ENCODE results near the gene CTNS.

The CTNS gene

DNA sequence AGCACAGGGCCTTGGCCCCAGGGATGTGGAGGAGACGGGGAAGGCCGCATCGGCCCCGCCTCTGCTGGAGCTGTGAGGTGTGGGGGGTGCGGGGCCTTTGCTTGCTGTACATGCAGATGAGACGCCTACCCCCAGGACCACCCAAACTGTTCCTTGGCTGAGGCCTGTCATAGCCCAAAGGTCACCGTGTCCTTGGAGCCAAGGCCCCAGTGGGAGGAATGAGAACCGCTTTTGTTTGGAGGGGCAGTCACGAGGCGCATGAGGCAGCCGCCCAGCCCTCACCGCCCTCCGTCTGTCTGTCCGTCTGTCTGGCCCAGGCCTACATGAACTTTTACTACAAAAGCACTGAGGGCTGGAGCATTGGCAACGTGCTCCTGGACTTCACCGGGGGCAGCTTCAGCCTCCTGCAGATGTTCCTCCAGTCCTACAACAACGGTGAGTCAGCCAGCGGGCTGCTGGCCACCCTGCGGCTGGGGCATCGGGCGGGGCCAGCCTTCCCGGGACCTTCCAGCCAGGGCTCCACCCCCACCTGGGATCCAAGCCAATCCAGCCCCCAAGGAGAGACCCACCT is 23.1 kb downstream of the CTNS start:
- peak; percentile 87 for DNase-seq (ENCODE audit: low spot score)

DNA sequence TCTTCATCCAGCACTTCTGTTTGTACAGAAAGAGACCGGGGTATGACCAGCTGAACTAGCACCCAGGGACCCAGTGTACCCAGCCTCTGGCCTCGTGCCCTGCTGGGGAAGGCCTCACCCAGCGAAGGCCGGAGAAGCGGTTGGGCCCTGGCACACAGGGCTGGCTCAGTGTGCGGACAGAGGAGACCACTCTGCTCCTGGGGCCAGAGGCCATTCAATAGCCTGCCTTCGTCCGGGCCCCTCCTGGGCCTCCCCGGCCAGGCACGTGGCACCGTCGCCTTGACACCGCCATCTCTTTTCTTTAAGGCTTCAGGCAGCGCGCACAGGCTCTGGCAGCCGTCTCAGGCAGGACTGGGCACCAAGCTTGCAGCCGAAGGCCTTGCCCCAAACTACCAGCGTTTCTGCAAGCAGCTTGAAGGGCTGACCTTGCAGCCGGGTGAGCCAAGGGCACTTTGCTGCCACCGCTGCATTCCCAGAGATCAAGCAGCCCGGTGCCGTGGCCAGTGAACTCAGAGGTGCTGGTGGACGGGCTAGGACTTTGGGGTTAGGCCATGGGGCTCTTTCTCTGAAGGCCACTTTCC is 23.8 kb downstream of the CTNS start:
- no peak for DNase-seq (ENCODE audit: low spot score)

DNA sequence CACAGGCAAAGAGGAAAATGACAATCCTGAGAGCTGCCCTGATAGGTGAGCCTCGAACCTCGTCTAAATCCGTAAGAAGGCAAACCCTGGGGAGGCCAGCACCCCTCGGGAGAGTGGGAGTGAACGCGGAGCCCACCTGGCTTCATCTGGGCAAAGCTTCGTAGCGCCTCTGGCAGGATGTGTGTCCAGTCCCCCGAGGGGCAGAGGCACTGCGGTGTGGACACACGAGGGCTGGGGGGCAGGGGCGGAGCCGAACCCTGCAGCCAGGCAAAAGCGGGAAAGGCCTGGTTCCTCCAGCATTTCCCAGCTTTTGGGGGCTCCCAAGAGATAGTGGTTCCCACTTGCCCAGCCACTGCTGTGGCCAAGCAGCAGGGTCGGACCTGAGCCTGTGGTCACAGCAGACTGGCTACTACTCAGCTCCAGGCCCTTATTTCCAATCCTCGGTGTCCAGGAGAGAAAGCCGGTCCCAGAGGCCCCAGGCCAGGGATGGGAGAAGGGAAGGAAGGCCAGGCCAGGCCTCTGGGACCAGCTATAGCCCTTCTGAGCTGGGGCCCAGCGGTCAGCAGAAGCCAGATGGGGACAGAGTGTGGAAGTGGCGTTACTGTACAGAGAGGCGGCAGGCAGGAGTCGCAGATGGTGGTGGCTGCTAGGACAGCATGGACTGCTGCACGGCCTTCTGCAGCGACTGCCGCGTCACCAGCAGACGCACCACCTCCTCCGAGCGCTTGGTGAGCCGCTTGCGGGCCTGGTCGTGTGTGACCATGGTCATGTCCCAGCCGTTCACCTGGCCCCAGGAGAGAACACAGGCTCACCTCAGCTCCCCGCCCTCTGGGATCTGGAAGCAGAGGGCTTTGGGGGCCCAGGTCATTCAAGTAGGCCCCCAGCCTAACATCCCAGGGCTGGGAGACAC is 26.8 kb downstream of the CTNS start:
- no peak for DNase-seq (ENCODE audit: low spot score)

DNA sequence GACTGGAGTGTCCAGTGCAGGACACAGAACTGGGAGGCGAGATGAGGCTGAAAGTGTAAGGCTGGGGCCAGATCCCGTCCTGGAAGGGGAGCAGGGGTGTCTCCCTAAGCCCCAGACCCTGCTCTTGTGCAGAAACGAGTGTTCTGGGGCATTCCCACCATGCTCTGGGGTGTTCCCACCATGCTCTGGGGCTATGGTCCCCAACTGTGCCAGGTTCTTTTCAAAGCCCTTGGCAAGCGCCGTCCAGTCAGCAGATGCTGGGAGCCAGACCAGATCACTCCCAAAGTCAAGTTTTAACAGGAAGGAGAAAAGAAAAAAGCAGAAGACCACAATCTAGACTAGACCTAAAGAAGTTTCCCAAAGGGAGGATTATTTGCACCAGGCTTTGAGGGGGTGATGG is 29.3 kb downstream of the CTNS start:
- DNase-seq (ENCODE audit: low spot score), result no peak

DNA sequence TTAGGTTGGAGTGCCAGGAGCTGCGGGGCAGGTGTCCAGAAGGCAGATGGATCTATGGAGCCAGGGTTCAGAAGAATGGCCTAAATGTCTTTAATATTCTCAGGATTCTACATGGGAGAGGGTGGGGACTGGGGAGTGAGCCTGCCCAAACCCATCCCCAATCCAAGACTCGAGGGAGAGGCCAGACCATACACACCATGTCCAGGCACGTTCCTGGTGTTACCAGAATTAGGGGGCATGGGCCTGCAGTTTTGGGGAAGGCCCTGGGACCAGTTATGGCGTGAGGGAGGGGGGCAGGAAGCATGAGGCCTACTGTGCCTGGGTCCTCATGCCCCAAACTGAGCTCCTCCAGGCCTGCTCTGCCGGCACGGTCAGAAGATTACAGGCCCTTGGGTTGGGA is 30.0 kb downstream of the CTNS start:
- no peak for DNase-seq (ENCODE audit: low spot score)

DNA sequence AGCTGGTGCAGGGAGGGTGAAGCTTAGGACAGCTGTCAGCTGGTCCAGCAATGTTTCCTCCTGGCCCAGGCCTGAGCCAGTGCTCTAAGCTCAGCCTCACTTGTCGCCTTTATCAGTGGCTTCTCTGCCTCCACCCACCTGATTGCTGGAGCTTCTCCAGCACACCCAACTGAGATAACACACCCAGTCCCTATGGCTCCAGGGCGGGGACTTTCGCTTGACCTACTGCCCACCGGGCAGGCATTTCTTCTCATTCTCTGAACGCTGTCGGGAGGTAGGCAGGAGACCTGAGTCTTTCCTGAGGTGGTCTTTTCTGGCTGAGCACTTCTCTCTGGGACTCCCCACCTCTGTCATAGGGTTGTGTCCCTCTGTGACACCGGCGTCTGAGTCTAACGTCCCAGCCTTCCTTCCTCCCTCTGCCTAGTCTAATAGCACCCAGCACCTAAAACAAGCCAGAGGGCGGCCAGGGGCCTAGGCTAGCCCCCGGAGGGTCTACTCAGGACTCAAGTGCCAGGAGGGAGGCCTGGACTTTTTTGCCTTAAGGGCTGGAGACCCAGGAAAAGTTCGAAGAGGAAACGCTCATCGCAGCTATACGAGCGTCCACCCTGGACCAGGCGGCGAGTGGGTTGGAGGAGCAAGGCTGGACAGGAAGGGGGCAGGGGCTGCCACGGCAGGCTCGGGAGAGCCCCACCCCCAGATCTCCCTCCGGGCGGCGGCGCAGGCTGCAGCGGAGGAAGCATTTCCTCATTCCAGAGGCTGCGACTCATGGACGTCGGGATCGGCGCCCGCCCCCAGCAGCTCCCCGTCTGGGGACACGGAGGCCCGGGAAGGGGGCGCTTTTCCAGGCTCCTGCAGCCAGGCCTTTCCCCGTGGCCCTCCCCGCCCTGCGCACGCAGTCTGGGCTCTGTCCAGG is 31.1 kb downstream of the CTNS start:
- peak; percentile 98 for DNase-seq (ENCODE audit: low spot score)

DNA sequence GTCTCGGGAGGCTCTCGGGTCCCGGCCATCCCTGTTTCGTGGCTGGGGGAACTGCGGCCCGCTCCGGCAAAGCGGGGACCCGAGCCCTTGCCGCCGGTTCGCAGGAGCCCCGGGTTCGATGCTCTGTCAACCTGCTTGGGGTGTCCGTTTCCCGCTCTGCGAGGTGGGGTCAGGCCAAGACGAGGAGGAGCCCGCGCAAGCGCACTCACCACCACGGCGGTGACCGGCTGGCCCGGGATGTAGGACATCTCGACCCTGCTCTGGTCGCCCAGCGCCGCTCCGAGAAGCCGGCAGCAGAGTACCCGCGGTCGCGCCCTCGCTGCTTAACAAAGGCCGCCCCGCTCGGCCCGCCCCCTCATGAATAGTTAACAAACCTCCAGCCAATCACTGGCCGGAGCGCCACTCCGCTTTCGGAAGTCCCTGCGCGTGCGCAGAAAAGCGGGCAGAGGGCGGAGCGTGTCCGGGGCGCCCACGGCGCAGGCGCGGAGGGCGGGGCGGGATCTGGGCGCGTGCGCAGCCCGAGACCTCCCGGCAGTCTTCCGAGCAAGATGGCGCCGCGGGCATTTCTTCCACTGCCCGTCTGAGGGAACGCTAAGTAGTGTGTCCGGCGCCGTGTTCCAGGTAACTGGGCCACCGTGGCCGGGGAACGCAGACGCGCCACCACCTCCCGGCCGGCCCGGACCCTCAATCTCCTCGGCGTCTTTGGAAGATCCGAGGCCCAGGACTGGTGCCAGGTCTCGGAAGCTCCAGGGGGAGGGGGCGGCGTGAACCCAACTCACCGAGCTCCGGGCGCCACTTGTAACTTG is 31.9 kb downstream of the CTNS start, which contains the start of the genes EMC6 and TAX1BP3:
TSS of gene EMC6 (plus strand) at position 534 of the 806 bp plus-strand sequence. CDS start 335 bp downstream, outside the sequence.
TSS of gene TAX1BP3 (minus strand) at position 300 of the 806 bp plus-strand sequence. CDS start at position 248, 52 bp downstream.
- DNase-seq (ENCODE audit: low spot score), result peak; percentile 100

DNA sequence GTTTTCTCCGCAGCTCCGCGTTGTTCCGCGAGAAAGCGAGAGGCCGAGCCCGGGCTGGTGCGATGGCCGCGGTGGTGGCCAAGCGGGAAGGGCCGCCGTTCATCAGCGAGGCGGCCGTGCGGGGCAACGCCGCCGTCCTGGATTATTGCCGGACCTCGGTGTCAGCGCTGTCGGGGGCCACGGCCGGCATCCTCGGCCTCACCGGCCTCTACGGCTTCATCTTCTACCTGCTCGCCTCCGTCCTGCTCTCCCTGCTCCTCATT is 32.5 kb downstream of the CTNS start:
- no peak for DNase-seq (ENCODE audit: low spot score)

DNA sequence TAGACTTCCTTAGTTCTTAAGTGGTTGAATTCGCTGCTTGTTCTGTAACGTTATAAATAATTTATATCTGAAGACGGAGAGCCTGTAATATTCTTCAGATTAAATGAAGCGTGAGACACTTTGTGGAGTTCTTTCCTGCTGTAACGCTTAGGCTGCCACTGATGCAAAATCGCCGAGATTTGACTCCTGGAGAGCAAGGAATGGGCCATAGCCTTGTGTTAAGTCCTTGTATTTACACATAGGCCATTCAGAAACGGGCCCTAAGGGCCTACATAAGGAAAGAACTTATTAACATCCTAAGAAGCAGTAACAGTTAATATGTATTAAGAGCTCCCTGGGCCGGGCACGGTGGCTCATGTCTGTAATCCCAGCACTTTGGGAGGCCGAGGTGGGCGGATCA is 33.0 kb downstream of the CTNS start:
- no peak for DNase-seq (ENCODE audit: low spot score)

DNA sequence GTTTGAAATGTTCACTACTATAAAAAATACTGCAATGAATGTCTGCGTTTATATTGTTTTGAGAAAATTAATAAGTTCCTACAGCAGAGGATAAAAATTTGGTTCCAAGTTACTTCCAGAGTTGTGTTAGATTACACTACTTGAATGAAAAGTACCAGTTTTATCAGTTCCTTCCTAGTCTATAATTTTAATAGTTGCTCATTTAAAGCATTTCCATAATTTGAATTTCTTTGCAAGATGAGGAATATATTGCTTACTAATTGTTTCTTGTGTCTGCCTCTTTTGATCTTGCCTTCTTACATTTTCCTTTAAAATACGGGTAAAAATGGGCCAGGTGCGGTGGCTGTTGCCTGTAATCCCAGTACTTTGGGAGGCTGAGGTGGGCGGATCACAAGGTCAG is 36.0 kb downstream of the CTNS start:
- no peak for DNase-seq (ENCODE audit: low spot score)

DNA sequence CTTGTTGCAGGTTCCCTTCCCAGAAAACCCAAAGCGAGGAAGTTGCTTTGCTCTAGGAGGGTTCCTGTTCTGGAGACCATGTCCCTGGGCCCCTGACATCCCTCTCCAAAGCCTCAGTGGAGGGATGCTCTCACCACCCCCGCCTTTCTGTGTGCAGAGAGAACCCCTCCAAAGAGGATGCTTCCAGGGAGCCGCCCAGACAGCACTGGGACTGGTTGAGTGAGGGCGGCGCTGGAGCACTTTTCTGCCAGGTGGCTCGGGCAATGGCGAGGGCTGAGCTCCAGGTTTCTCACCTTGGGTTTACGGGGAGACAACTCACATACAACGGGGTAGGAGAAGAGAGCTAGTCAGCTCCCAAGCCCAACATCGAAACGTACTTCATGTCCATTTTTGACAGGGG is 39.3 kb downstream of the CTNS start:
- no peak for DNase-seq (ENCODE audit: low spot score)

DNA sequence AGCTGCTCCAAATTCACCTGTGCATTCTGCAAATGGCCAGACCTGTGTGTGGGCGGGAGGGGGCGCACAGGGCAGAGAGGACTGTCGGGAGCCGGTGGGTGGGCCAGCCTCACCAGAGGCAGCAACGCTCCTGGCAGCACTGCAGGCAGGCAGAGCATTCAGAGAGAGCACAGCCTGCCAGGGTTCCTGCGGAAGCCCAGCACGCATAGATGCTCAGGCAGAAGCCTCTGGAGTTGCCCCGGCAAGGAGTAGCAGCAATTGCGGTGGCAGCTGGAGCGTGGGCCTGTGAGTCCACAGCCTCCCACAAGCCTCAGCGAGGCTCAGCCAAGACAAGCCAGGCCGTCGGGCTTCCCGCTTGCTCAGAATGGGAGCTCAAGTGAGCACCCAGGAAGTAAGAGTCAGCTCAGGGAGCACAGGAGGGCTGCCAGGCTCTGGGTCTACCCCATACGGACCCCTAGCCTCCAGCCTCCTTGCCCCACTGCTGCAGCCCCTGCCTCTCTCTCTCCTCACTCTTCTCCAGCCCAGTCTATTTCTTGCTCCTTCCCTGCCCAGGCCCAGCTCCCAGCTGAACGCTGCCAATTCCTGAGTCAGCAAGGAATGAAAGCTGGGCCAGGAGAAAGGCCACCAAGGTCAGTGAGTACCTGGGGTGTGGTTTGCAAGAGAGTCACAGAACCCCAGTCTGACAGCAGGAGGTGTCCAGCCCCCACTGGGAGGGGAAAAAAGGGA is 41.7 kb downstream of the CTNS start:
- no peak for DNase-seq (ENCODE audit: low spot score)

DNA sequence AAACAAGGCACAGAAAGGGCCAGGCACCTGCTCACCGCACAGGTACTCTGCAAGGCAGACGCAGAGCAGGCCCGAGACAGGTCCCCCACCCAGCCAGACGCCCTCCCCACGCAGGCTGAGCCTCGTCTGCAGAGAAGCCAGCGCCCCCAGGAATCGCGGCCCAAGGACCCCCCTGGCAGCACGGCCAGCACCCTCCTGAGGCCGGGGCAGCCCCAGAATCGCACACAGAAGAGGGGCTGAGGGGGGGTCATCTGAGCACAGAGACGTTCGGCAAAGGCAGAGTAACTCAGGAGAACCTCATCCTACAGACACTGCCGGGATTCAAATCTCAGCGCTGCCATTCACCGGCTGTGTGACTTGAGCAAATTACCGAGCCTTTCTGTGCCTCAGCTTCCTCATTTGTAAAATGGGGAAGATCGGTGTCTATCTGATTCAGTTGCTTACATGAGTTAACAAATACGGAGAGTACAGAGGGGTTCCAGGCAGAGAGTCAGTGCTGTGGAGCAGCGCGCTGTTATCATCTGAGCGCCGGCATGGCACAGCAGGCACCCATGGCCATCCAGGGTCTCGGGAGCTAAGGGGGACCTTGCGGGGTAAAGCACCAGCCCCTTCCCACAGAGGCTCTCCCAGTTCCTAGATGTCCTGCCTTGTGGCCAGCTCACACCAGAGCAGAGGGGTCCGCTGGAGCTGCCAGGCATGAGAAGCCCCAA is 42.4 kb downstream of the CTNS start:
- DNase-seq (ENCODE audit: low spot score), result no peak

DNA sequence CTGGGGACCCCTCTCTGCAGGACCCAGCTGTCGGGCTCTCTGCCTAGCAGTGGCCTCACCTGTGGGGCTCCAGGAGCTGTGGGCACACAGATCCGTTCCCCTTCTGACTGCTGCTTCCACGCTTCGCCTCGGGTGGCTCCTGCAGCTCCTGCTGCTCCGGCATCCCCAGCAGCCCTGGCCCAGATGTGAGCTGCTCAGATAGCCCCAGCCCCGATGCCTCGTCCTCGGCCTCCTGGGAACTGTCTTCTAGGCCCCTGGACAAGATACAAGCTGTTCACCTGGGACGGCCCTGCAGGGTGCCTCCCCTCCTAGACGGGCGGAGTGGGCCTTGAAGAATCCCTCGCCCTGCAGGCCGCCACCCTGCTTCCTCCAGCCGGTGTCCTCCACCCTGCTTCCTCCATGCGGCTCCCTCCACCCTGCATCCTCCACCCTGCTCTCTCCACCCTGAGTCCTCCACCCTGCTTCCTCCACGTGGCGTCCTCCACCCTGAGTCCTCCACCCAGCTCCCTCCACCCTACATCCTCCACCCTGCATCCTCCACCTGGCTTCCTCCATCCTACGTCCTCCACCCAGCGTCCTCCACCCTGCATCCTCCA is 43.1 kb downstream of the CTNS start:
- no peak for DNase-seq (ENCODE audit: low spot score)

DNA sequence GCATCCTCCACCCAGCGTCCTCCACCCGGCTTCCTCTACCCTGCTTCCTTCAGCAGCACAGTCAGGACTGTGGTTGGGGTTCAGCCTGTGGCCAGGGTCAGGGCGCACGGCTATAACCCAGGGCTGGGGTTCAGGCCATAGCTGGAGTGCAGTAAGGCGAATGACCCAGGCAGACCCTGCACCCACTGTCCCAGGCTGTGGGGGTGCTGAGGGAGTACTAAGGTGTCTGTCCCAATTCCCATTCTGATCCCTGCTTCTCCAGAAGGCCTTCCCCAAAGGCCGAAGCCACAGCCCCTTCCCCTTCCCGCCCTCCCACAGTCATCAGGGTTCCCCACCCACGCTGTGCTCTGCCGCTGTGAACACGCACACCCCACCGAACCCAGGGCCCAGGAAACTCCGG is 44.5 kb downstream of the CTNS start:
- no peak for DNase-seq (ENCODE audit: low spot score)

DNA sequence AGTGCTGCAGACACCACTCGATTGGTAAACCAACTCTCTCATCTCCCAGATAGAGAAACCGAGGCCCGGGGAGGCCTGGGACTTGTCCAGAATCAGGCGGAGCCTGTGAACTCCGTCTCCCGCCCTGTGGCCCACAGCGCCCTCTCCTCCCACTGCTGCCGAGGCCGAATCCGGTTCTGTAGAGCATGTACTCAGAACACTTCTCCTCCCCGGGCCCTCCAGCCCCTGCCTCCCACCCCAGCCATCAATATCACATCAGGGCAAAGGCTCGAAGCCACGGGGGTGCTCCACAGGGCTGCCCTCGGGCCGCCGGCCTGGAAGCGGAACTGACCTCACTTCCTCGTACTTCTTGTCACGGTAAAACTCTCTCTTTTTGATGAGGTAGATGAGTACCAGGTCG is 45.0 kb downstream of the CTNS start:
- no peak for DNase-seq (ENCODE audit: low spot score)

DNA sequence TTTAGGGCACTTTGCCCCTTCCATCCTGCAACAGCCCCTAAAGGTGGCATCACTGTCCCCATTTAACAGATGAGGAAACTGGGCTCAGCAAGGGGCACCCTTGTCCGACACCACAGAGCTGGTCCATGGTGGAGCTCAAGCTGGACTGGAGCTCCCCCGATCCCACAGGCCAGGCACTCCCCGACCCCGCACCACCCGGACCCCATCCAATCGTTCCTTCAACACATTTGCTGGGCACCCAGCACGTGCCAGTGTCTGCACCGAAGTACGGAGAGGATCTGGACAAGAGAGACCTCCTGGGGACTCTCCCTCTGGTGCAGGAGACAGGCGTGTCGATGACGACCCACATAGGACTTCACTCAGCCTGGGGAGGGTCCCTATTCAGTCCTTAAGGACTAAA is 45.5 kb downstream of the CTNS start:
- no peak for DNase-seq (ENCODE audit: low spot score)

DNA sequence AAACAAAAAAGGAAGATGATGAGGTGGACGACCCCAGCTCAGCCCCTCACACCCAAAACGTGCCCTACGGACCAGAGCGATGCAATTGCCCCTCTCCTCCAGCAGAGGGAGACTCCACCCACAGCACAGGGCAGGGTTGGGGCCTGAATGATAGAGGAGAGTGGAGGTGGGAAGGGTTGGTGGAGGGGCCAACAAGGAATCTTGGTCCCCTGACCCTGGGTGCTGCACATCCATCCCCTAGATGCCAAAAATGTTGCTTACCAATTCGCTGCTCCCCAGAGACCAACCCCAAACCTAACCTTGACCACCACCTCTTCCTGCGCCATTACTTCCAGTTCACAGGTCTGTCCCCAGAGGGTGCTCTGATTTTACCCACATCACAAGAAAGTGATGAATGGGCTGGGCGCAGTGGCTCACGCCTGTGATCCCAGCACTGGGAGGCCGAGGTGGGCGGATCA is 46.5 kb downstream of the CTNS start:
- DNase-seq (ENCODE audit: low spot score), result peak; percentile 81

DNA sequence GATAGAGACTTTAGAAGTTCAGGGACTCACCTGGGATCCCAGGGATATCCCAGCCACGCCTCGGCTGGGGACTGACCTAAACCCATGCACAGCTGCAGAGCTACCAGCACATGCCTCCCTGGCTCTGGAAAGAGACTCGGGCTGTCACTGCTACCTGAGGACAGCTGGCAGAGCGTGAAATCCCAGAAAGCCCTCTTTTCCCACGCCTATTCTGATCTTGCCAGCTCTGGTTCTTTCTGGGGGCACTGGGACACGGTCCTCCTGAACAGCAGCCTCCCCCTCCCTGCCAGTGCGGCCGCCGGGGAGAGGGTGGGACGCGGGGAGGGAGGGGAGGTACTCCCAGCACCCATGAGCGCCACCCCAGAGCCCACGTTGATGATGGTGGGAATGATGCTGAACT is 48.6 kb downstream of the CTNS start:
- no peak for DNase-seq (ENCODE audit: low spot score)
